ENCODE measurements around the gene FBXO5.
"Not testable (repeated sequence)": the region's sequence is repeated elsewhere in the genome, so short reads cannot be mapped to it uniquely, and the experiment has no call there.

Gene FBXO5

GRCh38 chr6:152982904-152983636 is at the start of gene FBXO5:
Gene FBXO5 (minus strand): TSS chr6:152983041. CDS start chr6:152982959, 82 bp downstream.
- DNase-seq (ENCODE audit: low read depth in 2 of 2) = peak; percentile 95 to 96

DNA sequence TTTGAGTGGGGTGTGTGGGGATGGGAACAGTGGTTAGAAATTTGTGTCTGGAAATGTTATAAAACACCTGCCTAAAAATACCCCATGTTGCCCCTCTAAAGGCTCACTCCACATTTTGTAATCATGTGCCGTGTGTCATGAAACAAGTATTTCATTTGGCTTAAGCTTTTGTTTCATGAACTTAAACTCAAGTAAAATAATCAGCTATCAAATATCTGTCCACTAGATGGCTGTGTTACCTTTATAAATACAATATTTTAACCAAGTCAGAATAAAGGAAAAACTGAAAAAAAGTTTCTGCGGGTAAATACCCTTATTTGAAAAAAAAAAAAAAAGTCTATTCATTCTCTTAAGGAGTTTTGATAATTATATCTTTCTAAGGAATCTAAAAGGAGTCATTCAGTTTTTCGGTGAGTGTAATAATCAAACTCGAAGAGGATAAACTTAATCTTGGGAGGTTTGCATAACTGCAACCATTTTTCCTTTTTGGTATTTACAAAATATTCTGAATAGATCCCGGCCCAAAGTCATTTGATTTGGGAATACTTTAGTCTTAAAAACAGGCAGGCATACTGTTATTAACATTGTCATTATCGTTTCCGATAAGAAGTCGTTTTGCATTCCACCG is 49.5 kb upstream of the FBXO5 start:
- no peak for DNase-seq (ENCODE audit: low read depth in 2 of 2)

DNA sequence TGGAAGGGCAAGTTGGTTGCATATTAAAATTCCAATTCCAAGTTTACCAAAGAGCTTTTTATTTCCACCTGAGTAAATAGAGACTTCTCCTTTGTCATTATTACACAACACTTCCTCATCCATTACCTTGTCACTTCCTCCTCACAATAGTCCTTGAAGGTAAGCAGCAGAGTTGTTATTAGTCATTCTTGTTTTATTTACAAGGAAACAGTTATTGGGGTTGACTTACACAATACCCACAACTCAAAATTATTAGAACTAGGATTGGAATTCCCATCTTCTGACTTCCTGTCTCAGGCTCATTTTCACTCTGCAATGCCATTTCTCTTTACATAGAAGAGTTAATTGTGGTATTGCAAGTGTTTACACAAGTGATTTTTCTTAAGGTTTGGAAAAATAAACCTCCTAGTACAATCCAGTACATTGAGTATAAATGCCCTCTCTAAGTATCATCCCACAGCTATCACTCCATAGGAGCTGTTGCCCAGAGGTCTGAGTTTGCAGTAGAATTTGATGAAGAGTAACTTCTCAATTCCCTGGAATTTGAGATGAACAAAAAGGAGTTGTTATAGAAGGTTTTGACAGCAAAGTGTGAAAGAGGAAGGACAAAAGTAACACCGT is 48.6 kb upstream of the FBXO5 start:
- DNase-seq (ENCODE audit: low read depth in 2 of 2) = no peak

- no peak for DNase-seq (ENCODE audit: low read depth in 2 of 2)
These were observed 46.1 kb upstream of the FBXO5 start for GRCh38 chr6:153028963-153029362.

GRCh38 chr6:153028286-153028685 is 45.4 kb upstream of the FBXO5 start:
- DNase-seq (ENCODE audit: low read depth in 2 of 2) = no peak

- DNase-seq (ENCODE audit: low read depth in 2 of 2) = no peak
These were observed 44.6 kb upstream of the FBXO5 start for GRCh38 chr6:153027480-153027879.

DNA sequence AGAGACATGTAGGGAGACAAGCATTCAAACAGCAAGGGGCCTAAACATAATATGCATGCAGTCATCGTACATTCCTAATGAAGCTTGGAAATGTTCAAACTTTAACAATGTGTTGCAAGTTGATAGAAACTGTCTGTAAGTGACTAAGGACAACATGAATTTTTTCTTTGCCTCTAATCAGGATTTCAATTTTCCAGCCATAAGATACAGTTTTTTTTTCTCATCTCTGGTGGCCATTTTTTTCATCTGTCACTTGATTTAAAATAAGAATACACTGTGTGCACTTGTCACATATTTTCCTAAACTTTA is 41.8 kb upstream of the FBXO5 start:
- no peak for DNase-seq (ENCODE audit: low read depth in 2 of 2)

DNA sequence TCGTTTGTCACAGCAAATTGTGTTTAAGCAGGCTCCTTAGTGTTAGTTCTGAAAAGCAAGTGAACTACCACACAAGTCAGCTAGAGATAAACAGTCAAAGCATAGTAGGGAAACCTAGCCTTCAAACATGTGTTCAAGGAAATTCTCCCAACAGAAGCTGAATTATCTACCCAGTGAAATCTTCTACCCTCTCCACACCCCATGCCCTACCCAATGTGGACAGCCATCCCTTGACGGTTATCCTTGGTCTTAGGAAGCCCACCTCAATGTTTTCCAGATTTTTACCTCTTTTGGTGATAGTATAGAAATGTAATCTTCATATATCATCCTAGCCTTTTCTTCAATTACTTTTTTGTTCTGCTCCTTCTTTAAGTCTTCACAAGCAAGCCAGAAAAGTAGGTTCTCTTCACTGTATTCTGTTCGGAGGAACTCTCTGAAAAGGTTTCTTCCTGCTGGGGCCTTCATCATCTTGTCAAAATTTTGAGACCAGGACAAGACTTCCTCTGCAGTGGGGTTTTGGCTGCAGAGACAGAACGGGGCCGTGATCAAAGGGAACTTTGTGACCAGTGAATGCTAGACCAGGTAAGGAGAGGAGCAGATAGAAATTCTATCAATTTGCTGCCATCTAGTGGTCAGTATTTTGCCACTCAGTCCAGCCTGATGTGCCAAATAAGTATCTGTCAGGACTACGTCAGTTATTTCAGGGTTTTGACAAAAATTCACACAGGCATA is 41.3 kb upstream of the FBXO5 start:
- DNase-seq (ENCODE audit: low read depth in 2 of 2) = peak in 1 of 2 donors; percentile 13

GRCh38 chr6:153018355-153018754 is 35.5 kb upstream of the FBXO5 start:
- DNase-seq (ENCODE audit: low read depth in 2 of 2) = no peak

DNA sequence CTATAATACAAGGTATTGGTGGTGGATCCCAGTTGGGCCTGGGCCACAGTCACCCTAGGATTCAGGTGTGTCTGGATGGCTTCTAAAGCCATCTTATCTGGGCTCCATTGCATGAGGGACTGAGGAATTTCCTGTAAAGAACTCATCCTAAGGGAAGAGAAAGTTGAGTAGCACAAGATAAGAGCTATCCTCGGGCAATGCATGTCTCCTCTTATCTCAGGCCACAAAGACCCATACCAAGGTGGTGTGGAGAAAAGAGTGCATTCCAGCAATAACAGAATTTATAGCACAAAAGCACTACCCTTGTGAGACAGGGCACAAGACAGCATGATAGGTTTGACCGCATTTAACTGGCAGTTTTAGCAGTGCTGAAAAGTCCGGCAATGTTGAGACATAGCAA is 34.0 kb upstream of the FBXO5 start:
- DNase-seq (ENCODE audit: low read depth in 2 of 2) = no peak

- no peak for DNase-seq (ENCODE audit: low read depth in 2 of 2)
These were observed 32.3 kb upstream of the FBXO5 start for GRCh38 chr6:153015094-153015640.

- no peak for DNase-seq (ENCODE audit: low read depth in 2 of 2)
These were observed 30.6 kb upstream of the FBXO5 start for GRCh38 chr6:153013438-153013837.

GRCh38 chr6:153012856-153013255 is 30.0 kb upstream of the FBXO5 start:
- no peak for DNase-seq (ENCODE audit: low read depth in 2 of 2)

DNA sequence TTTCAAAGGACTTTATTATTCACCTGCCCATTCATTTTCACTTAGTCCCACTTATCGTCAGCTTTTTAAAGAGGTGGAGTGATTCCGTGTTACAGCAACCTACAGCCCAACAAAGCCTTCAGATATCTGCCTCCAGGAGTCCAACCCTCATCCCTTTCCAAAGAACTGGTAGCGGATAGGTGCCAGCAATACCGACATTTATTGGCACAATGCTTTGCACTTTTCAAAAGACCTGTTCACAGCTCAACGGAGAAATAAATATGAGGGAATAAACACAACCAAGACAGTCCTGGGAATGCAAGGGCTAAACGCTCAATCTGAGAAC is 20.5 kb upstream of the FBXO5 start:
- DNase-seq (ENCODE audit: low read depth in 2 of 2) = no peak

DNA sequence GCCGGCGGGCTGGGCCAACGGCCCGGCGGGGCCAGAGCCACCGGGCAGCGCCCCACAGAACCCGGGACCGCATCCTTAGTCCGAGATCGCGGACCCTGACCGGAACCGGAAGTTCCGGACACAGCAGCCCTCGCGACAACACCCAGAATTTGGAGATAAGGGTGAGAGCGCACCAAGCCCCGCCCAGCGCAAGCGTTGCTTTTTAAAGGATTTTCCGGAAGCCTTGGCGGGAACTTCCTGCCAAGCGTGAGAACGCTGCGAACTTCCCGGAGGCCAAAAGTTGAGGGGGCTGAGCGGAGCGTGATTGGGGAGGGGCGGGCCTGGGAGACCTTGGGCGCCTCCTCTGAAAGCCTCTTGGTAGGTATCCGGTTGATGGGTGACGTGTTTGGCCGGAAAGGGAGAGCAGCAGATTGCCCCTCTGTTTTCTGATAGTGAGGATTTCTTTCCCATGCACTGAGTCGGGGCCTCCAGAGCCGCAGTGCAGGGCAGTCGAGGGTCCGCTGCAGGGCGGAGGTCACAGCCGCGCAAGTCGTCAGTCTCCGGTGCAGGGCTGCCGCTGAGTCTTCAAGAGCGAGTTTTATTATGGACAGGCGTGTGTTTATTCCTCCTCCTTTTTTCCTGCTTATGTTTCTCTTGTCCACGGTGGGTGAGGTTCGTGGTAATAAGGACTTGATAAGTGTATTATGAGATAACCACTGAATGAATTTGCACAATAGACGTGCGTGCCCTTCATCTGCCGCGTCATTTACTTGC is 19.9 kb upstream of the FBXO5 start, which contains the start of gene MTRF1L:
Gene MTRF1L (minus strand): TSS at position 97 of the 753 bp plus-strand sequence. CDS start 24 bp downstream, at position 73.
- peak; percentile 60 to 76 for DNase-seq (ENCODE audit: low read depth in 2 of 2)

DNA sequence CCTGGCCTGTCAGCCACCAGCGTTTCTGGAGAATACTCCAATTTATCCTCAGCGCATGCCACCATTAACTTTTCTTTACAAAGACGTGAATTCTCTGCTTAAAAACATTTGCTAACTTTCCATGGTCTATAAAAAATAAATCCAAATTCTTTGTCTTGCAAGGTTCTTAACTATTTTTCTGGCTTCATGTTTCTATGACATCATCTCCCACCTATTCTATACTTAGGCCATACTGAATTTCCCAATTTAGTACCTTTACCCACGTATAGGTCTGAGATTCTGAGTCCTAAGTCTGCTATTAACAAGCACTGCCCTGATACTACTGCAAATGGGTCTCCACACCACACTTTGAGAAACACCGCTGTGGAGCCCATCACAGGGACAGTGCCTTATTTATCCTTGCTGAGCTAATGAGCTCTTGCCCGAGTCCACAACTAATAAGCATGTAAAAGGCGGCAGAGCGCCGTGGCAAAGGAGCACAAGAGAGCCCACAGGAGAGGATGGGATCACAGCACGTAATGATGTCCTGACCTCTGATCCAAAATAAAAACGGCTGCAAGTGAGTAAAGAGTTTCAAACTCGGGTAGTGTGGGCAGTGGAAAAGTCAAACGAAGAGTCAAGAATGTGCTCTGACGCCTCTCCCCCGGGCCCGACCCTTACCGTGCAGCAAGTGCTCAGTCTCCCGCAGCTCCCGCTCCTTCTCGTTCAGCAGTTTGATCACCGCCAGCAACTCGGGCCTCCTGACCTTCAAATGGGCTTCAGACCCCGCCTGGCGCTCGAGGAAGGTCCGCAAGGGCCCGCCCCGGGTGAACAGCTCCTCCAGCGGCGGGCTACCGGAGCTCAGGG is 19.1 kb upstream of the FBXO5 start:
- DNase-seq (ENCODE audit: low read depth in 2 of 2) = no peak

DNA sequence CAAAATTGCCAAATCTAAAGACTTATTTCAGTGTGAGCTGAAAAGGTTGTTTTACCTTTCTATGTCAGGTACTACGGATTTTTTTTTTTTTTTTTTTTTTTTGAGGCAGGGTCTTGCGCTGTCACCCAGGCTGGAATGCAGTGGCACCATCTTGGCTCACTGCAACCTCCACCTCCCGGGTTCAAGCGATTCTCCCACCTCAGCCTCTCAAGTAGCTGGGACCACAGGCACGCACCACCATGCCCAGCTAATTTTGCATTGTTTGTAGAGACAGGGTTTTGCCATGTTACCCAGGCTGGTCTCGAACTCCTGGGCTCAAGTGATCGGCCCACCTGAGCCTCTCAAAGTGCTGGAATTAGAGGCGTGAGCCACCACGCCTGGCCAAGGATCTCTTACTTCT is 17.9 kb upstream of the FBXO5 start:
- DNase-seq (ENCODE audit: low read depth in 2 of 2) = not testable (repeated sequence)

DNA sequence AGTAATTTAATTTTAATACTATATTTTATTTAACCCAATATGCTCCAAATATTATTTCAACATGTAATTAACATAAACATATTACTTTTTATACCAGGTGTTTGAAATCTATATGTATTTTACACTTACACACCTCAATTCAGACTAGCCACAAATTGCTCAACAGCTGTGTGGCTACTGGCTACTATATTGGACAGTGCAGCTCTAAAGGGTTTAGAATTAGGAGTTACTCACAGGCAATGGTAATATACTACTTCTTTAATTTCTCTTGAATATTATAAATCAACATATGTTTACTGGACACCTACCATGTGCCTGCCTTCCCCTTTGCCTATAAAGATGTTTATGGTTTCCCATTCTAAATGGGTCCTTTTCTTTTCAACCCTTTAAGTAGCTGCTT is 17.4 kb upstream of the FBXO5 start:
- DNase-seq (ENCODE audit: low read depth in 2 of 2) = no peak

- not testable (repeated sequence) for DNase-seq (ENCODE audit: low read depth in 2 of 2)
These were observed 16.7 kb upstream of the FBXO5 start for GRCh38 chr6:152999538-152999937.

GRCh38 chr6:152993847-152994246 is 11.0 kb upstream of the FBXO5 start:
- no peak for DNase-seq (ENCODE audit: low read depth in 2 of 2)

- no peak for DNase-seq (ENCODE audit: low read depth in 2 of 2)
These were observed 10.6 kb upstream of the FBXO5 start for GRCh38 chr6:152993431-152993830.

All from activated CD8-positive, alpha-beta memory T cell treated with anti-CD3 and anti-CD28 coated beads for 4 hours (primary cell).